Skeletal muscle satellite cell (primary cell): ENCODE measurements around the gene MTOR. TPM values are rescaled to one million over a fixed set of nuclear protein-coding genes. Genes with fewer than 3 reads are reported as not detected.
"Not testable (repeated sequence)": the region's sequence is repeated elsewhere in the genome, so short reads cannot be mapped to it uniquely, and the experiment has no call there.

Experiments
- H3K27me3 ChIP-seq: 2 replicates; pipeline ENCODE4 v1.7.0; 2013; ENCODE audit warnings: low read length; ENCODE audit not compliant: control insufficient read depth, insufficient read depth
- H3K36me3 ChIP-seq: 2 replicates; pipeline ENCODE4 v1.7.0; 2013; ENCODE audit warnings: mild to moderate bottlenecking, control low read depth, low read length; ENCODE audit not compliant: insufficient read depth
- H3K4me1 ChIP-seq: 2 replicates; pipeline ENCODE4 v1.7.0; 2013; ENCODE audit warnings: low read length; ENCODE audit not compliant: control insufficient read depth, insufficient read depth
- H3K4me2 ChIP-seq: 2 replicates; pipeline ENCODE4 v1.7.0; 2013; ENCODE audit warnings: mild to moderate bottlenecking, low read length
- H3K4me3 ChIP-seq: 2 replicates; pipeline ENCODE4 v1.7.0; 2013; ENCODE audit warnings: low read length
- H3K9ac ChIP-seq: 2 replicates; pipeline ENCODE4 v1.7.0; 2013; ENCODE audit warnings: mild to moderate bottlenecking, low read depth, low read length, moderate library complexity
- H3K9me3 ChIP-seq: replicated peaks from 2 replicates; pipeline ENCODE4 v1.7.0; 2013; ENCODE audit warnings: mild to moderate bottlenecking, control low read depth, low read length
- total RNA-seq: library from RNA; depleted of rRNA; stranded (reverse); fragments of >200 nt; gene quantifications from 2 replicates; pipeline ENCODE4 v1.2.3, GENCODE V29; 2012; rRNA removed

Gene MTOR
- 24.0 and 29.4 TPM in 2 replicates for total RNA-seq

- Histone ChIP-seq H3K36me3 (peaks cover 12% of the 10 kb centered on the region), H3K9me3 (no peaks in the 10 kb centered on the region), H3K4me3 (peak within 1 kb of the TSS; percentile 96), H3K4me2 (peak within 1 kb of the TSS; percentile 97), H3K27me3 (no peaks in the 10 kb centered on the region), H3K9ac (peak within 1 kb of the TSS; percentile 97), H3K4me1 (peaks cover 7% of the 10 kb centered on the region)
These were observed at the start of gene MTOR for GRCh38 chr1:11262171-11263049. Gene MTOR (minus strand): TSS chr1:11262551. CDS start chr1:11259409, 3,142 bp downstream.

DNA sequence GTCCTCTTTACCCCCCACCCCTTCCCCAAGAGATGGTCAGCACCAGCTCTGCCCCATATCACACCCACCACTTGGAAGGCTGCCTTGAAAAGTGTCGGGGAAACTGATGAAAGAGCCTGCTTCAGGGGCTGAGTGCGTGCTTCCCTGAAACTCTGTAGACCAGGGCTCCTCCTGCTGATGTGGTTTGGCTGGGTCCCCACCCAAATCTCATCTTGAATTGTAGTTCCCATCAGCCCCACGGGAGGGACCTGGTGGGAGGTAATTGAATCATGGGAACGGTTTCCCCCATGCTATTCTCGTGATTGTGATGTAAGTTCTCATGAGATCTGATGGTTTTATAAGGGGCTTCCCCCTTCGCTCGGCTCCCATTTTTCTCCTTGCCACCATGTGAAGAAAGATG lies 47.0 kb upstream of the MTOR start:
- Histone ChIP-seq H3K36me3 (no peaks in the 10 kb centered on the region), H3K9me3 (no peaks in the 10 kb centered on the region), H3K4me3 (no peak overlapping the region), H3K4me1 (no peaks in the 10 kb centered on the region), H3K4me2 (no peak overlapping the region), H3K27me3 (peaks cover 20% of the 10 kb centered on the region), H3K9ac (no peak overlapping the region)

GRCh38 chr1:11308699-11309224 lies 46.4 kb upstream of the MTOR start:
- no peak overlapping the region for H3K4me3 ChIP-seq
- no peak overlapping the region for H3K9ac ChIP-seq
- no peaks in the 10 kb centered on the region for H3K4me1 ChIP-seq
- H3K9me3 ChIP-seq = no peaks in the 10 kb centered on the region
- H3K27me3 ChIP-seq = peaks cover 18% of the 10 kb centered on the region
- H3K4me2 ChIP-seq = no peak overlapping the region
- no peaks in the 10 kb centered on the region for H3K36me3 ChIP-seq

DNA sequence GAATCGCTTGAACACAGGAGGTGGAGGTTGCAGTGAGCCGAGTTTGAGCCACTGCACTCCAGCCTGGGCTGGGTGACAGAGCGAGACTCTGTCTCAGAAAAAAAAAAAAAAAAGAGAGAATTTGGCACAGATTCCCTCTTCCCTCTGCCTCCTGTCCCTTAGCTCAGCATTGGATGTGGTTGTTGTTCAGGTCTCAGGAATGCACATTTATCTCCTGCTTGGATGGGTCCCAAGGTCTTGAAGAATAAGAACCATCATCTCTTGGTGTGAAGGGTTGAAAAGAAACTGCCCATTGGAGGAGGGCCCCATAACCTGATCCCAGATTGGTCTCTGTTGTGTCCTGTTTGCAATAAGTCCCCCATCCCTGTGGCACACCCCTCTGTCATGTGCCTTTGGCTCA lies 45.5 kb upstream of the MTOR start:
- Histone ChIP-seq H3K4me1 (no peaks in the 10 kb centered on the region), H3K36me3 (no peaks in the 10 kb centered on the region), H3K9me3 (no peaks in the 10 kb centered on the region), H3K4me2 (no peak overlapping the region), H3K4me3 (no peak overlapping the region), H3K27me3 (peaks cover 13% of the 10 kb centered on the region), H3K9ac (no peak overlapping the region)

GRCh38 chr1:11305516-11305915 lies 43.2 kb upstream of the MTOR start:
- not testable (repeated sequence) for H3K4me1 ChIP-seq, H3K4me3 ChIP-seq, H3K36me3 ChIP-seq, H3K9ac ChIP-seq, H3K27me3 ChIP-seq, H3K9me3 ChIP-seq, H3K4me2 ChIP-seq

DNA sequence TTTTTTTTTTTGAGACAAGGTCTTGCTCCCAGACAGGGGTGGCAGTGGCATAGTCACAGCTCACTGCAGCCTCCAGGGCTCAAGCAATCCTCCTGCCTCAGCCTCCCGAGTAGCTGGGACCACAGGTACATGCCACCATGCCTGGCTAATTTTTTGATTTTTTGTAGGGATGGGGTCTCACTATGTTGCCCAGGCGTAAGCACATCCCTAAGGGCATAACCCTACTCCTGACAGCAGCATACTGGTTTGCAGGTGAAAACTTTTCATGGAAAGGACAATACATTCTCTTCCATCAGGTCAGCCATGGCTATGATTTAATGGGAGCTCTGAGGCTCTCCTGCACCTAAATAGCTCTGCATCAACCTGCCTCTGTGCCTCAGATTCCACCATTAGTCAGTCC lies 40.0 kb upstream of the MTOR start:
- Histone ChIP-seq H3K4me3 (no peak overlapping the region), H3K9me3 (no peaks in the 10 kb centered on the region), H3K4me1 (no peaks in the 10 kb centered on the region), H3K36me3 (no peaks in the 10 kb centered on the region), H3K9ac (no peak overlapping the region), H3K27me3 (no peaks in the 10 kb centered on the region), H3K4me2 (no peak overlapping the region)

- H3K4me2 ChIP-seq = no peak overlapping the region
- H3K9me3 ChIP-seq = no peaks in the 10 kb centered on the region
- no peaks in the 10 kb centered on the region for H3K4me1 ChIP-seq
- H3K4me3 ChIP-seq = no peak overlapping the region
- no peaks in the 10 kb centered on the region for H3K36me3 ChIP-seq
- no peak overlapping the region for H3K9ac ChIP-seq
- H3K27me3 ChIP-seq = no peaks in the 10 kb centered on the region
These were observed 39.2 kb upstream of the MTOR start for GRCh38 chr1:11301601-11302000.

DNA sequence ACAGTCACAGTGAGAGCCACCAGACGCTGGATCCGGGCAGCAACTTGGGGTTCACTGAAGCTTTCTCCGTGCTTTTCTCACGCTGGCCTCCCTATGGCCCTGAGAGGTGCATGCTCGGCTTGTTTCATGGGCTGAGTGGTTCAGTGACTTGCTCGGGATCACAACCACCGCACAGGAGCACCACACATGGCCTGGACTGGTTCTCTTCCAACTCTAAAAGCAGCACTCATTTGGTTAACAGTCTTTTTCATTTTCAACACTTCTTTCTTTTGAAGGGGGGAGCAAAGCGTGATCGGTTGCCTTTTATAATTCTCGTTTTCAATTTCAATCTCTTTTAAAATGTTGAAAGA lies 36.8 kb upstream of the MTOR start:
- Histone ChIP-seq H3K9me3 (no peaks in the 10 kb centered on the region), H3K9ac (no peak overlapping the region), H3K4me3 (no peak overlapping the region), H3K27me3 (no peaks in the 10 kb centered on the region), H3K4me1 (no peaks in the 10 kb centered on the region), H3K4me2 (no peak overlapping the region), H3K36me3 (no peaks in the 10 kb centered on the region)

GRCh38 chr1:11298390-11299224 lies 36.3 kb upstream of the MTOR start:
- H3K36me3 ChIP-seq = no peaks in the 10 kb centered on the region
- no peaks in the 10 kb centered on the region for H3K4me1 ChIP-seq
- H3K9me3 ChIP-seq = no peaks in the 10 kb centered on the region
- no peaks in the 10 kb centered on the region for H3K27me3 ChIP-seq
- H3K4me3 ChIP-seq = no peak overlapping the region
- no peak overlapping the region for H3K9ac ChIP-seq
- no peak overlapping the region for H3K4me2 ChIP-seq

GRCh38 chr1:11297774-11298173 lies 35.4 kb upstream of the MTOR start:
- not testable (repeated sequence) for H3K4me1 ChIP-seq, H3K9me3 ChIP-seq, H3K36me3 ChIP-seq, H3K9ac ChIP-seq, H3K4me3 ChIP-seq, H3K4me2 ChIP-seq, H3K27me3 ChIP-seq

DNA sequence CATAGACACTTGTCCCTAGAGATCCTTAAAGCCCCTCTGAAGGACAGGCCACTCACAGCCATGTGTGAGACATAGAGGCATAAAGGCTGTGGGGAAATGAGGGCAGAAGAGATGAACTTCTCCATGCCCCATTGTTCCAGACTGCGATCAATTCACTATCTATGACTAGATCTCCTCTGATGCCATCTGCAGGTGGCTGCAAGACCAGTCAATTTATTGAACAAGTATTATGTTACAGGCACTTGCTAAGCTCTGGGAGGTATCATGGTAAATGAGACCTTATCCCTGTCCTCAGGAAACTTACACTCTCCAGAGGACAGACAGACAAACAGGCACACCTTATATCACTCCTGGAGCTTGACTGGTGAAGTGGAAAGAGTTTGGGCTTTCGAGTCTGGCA lies 33.6 kb upstream of the MTOR start:
- peaks cover 4% of the 10 kb centered on the region for H3K4me1 ChIP-seq
- no peak overlapping the region for H3K4me3 ChIP-seq
- H3K4me2 ChIP-seq = no peak overlapping the region
- H3K9ac ChIP-seq = no peak overlapping the region
- H3K9me3 ChIP-seq = no peaks in the 10 kb centered on the region
- H3K36me3 ChIP-seq = no peaks in the 10 kb centered on the region
- no peaks in the 10 kb centered on the region for H3K27me3 ChIP-seq
